C4-2B (cell line): Measurements from ENCODE around the gene SUPV3L1.

Source experiments
- H3K27ac ChIP-seq: fragments of 450-650 bp; 2 replicates; pipeline ENCODE4 v1.5.1; 2017
- ZFX ChIP-seq: fragments of 450-650 bp; IDR thresholded peaks from 2 replicates; pipeline ENCODE4 v1.6.1; 2017
- TF ChIP-seq, protein P1 (sequence below): fragments of 450-650 bp; conservative IDR thresholded peaks from 2 replicates; pipeline ENCODE4 v1.5.1; 2017; ENCODE audit warnings: mild to moderate bottlenecking

The SUPV3L1 gene

DNA sequence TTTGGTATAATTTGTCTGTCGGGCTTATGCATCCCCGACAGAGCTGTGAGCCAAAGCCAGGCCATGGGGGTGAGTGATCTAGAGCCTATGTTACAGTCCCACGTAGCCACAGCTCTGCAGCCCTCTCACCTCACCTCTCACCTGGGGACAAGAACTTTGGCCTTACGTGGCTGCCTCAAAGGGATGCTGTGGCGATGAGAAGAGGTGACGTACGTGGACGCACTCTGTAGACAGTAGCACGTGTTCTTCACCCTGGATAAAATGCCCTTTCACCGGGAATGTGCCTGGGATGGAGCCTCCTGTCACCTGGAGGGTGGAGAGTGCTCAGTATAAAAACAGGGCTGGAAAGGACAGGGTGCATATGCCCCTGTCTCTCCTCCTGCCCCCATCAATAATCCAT lies 45.6 kb downstream of the SUPV3L1 start:
- TF ChIP-seq ZFX: no peak
- TF ChIP-seq, protein P1, sequence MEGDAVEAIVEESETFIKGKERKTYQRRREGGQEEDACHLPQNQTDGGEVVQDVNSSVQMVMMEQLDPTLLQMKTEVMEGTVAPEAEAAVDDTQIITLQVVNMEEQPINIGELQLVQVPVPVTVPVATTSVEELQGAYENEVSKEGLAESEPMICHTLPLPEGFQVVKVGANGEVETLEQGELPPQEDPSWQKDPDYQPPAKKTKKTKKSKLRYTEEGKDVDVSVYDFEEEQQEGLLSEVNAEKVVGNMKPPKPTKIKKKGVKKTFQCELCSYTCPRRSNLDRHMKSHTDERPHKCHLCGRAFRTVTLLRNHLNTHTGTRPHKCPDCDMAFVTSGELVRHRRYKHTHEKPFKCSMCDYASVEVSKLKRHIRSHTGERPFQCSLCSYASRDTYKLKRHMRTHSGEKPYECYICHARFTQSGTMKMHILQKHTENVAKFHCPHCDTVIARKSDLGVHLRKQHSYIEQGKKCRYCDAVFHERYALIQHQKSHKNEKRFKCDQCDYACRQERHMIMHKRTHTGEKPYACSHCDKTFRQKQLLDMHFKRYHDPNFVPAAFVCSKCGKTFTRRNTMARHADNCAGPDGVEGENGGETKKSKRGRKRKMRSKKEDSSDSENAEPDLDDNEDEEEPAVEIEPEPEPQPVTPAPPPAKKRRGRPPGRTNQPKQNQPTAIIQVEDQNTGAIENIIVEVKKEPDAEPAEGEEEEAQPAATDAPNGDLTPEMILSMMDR: no peak
- no peak overlapping the region for H3K27ac ChIP-seq

DNA sequence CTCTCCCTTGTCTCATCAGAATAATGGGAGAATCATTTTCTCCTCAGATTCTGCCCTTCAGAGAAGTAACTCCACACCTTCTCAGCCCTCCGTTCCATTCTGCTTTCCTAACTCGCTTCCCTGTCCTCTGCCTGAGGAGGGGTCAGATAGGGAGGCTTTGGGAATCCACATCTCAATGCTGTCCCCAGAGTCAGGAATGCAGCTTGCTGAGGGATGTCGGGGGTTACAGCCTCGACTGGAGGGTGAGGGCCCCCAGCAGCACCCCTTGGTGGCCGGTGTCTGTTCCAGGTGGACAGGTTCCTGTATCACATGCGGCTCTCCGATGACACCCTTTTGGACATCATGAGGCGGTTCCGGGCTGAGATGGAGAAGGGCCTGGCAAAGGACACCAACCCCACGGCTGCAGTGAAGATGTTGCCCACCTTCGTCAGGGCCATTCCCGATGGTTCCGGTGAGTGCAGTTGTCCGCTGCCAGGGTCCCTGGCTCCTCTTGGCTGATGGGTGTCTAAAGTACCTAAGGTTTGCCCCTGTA lies 47.0 kb downstream of the SUPV3L1 start:
- no peak overlapping the region for H3K27ac ChIP-seq
- TF ChIP-seq ZFX: no peak
- TF ChIP-seq, protein P1: no peak

DNA sequence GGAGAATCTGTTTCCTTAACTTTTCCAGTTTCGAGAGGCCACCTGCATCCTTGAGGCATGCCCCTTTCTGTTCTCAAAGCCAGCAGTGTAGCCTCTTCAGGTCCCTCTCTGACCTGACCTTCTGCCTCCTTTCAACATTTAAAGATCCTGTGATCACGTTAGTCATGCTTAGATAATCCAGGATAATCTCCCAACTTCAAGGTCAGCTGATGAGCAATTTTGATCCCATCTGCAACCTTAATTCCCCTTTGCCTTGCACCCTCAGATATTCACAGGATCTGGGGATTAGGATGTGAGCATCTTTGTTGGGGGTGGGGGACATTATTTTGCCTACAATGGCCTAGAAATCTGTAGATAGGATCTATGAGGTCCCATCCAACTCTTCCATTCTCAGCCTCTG lies 48.1 kb downstream of the SUPV3L1 start:
- H3K27ac ChIP-seq: no peak overlapping the region
- no peak for TF ChIP-seq ZFX
- TF ChIP-seq, protein P1: no peak

DNA sequence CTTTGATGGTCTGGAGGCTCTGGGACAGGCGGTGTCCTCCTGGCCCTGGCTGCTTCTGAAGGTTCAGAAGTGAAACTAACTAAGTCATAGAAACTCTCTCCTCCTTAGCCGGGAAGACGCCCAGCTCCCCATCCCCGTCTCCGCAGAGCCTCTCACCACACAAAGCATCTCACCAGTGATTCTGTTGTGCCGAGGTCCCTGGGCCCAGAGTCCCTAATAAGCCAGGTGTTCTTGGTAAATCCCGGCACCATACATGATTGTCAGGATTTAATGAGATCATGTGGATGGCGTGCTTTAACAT lies 49.5 kb downstream of the SUPV3L1 start:
- TF ChIP-seq, protein P1: no peak
- no peak for TF ChIP-seq ZFX
- H3K27ac ChIP-seq: no peak overlapping the region

DNA sequence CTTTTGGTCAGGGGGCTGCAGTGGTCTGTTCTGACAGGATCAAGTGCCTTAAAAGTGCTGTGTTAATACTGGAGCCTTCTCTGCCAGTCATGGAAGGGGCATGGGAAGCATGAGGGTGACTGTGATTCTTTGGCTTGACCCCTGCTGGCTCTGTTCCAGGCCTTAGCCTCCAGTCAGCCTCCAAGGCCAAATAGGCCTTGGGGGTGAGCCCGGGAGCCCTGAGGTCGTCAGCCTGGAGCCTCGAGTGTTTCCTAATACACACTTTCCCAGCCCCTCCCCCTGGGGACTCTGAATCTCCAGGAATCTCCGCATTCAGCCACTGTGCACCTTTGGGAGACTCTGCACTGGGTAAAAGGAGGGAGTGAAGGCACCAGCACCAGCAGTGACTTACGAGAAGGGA lies 50.1 kb downstream of the SUPV3L1 start:
- no peak for TF ChIP-seq ZFX
- TF ChIP-seq, protein P1: no peak
- H3K27ac ChIP-seq: no peak overlapping the region

DNA sequence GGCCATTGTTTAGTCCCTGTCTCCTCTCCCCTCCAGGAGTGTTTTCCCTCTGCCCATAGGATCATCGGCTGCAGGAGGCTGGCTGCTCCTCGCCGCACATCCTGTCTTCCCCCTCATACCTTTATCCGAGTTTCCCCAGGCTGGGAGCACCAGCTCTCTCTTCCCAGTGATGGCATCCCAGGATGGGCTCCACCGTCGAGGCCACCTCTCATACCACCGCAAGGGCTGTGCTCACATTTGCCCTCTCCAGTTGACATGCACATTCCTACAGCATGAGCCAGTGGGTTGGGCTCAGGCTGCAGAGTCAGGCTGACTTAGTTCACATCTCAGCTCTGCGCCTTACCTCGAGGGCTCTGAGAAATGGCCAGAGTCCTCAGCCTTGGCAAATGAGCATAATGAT lies 52.2 kb downstream of the SUPV3L1 start:
- no peak overlapping the region for H3K27ac ChIP-seq
- TF ChIP-seq, protein P1: no peak
- TF ChIP-seq ZFX: no peak

DNA sequence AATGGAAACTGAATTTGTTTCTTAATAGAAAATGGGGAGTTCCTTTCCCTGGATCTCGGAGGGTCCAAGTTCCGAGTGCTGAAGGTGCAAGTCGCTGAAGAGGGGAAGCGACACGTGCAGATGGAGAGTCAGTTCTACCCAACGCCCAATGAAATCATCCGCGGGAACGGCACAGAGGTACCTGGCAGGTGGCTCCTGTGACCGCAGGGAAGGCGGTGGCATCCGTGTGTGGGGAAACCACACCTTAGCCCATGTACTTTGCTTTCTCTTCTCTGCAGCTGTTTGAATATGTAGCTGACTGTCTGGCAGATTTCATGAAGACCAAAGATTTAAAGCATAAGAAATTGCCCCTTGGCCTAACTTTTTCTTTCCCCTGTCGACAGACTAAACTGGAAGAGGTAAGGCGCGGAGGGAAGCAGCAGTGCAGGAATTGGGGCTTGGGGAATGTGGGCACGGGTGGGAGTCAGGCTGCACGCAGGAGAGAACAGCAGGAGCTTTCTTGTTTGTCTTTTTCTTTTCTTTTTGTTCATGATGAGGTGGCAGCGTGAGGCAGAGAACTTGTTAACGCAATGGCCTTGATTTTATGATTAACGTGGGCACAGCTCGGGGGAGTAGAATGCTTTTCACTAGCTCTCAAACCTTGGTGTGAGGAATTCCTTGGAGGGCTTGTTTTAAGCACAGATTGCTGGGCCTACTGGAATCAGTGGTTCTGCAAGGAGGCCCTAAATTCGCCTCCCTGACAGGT lies 52.9 kb downstream of the SUPV3L1 start:
- no peak overlapping the region for H3K27ac ChIP-seq
- no peak for TF ChIP-seq ZFX
- TF ChIP-seq, protein P1: no peak
